A549 (cell line): ENCODE measurements around the gene AJAP1.

ENCODE experiments used
- POLR2AphosphoS2 ChIP-seq: conservative IDR thresholded peaks from 2 replicates; pipeline ENCODE4 v1.6.1; 2012; ENCODE audit warnings: low read length, improper control_type of control experiment, inconsistent platforms
- TF ChIP-seq, protein P1 (sequence below): fragments of 450-650 bp; IDR thresholded peaks from 2 replicates; pipeline ENCODE4 v1.6.1; 2014; ENCODE audit warnings: antibody characterized with exemption
- TF ChIP-seq, protein P2 (sequence below): fragments of >200 bp; sonication (Bioruptor Twin); formaldehyde crosslinking; IDR thresholded peaks from 3 replicates; pipeline ENCODE4 v1.5.1; 2016

DNA sequence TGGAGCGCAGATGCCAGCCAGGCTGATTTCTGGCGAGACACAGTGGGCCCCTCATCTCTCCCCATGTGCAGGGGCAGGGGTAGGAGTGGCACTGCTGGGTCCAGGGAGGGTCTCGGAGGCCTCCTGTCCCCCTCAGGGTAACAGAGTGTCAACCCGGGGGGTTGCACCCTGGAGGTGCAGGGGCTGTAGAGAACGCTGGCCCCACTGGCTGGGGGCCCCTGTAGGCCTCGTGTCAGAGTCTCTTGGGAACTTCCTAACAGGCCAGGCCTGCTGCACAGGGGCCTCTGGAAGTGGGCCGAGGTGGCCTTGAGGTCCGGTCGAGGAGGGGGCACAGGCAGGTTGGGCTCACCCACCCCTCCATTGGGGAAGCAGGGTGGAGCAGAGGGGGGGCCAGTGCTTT, 38.9 kb upstream of the AJAP1 start:
- TF ChIP-seq POLR2AphosphoS2, result no peak
- TF ChIP-seq, protein P1, sequence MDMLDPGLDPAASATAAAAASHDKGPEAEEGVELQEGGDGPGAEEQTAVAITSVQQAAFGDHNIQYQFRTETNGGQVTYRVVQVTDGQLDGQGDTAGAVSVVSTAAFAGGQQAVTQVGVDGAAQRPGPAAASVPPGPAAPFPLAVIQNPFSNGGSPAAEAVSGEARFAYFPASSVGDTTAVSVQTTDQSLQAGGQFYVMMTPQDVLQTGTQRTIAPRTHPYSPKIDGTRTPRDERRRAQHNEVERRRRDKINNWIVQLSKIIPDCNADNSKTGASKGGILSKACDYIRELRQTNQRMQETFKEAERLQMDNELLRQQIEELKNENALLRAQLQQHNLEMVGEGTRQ, result no peak
- TF ChIP-seq, protein P2, sequence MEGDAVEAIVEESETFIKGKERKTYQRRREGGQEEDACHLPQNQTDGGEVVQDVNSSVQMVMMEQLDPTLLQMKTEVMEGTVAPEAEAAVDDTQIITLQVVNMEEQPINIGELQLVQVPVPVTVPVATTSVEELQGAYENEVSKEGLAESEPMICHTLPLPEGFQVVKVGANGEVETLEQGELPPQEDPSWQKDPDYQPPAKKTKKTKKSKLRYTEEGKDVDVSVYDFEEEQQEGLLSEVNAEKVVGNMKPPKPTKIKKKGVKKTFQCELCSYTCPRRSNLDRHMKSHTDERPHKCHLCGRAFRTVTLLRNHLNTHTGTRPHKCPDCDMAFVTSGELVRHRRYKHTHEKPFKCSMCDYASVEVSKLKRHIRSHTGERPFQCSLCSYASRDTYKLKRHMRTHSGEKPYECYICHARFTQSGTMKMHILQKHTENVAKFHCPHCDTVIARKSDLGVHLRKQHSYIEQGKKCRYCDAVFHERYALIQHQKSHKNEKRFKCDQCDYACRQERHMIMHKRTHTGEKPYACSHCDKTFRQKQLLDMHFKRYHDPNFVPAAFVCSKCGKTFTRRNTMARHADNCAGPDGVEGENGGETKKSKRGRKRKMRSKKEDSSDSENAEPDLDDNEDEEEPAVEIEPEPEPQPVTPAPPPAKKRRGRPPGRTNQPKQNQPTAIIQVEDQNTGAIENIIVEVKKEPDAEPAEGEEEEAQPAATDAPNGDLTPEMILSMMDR, result no peak
